Transverse colon (tissue), 4 donors: ENCODE results near the gene JMJD4. TPM values are rescaled to one million over a fixed set of nuclear protein-coding genes. Genes with fewer than 3 reads are reported as not detected.

Experiments
- DNase-seq: peaks from one replicate; pipeline ENCODE4 v3.0.0-alpha.2; 2019
- H3K27ac ChIP-seq, 4 donors: fragments of 200-600 bp; sonication (generic); 2 replicates each; pipeline ENCODE4 v1.5.1; 2016 to 2018; ENCODE audit warnings: inconsistent platforms in 4 of 4
- H3K27me3 ChIP-seq: fragments of 200-600 bp; sonication (generic); 2 replicates; pipeline ENCODE4 v1.5.1; 2017; ENCODE audit warnings: inconsistent platforms
- H3K36me3 ChIP-seq, 4 donors: fragments of 200-600 bp; sonication (generic); 2 replicates each; pipeline ENCODE4 v1.5.1; 2017 to 2019; ENCODE audit warnings: inconsistent platforms in 4 of 4
- H3K4me1 ChIP-seq, 4 donors: fragments of 200-600 bp; sonication (generic); 2 replicates each; pipeline ENCODE4 v1.5.1; 2017 to 2020; ENCODE audit warnings: inconsistent platforms in 4 of 4
- H3K4me3 ChIP-seq, 4 donors: fragments of 200-600 bp; sonication (generic); 1 replicate in 1 of 4; 2 replicates in 3 of 4; pipeline versions ENCODE4 v1.5.1 to v1.6.1; 2017 to 2019; ENCODE audit warnings: inconsistent platforms in 4 of 4
- H3K9me3 ChIP-seq, 2 donors: fragments of 200-600 bp; sonication (generic); 2 replicates each; pipeline ENCODE4 v1.5.1; 2017 to 2019; ENCODE audit warnings: inconsistent platforms in 2 of 2
- EP300 ChIP-seq: sonication (generic); formaldehyde crosslinking; IDR thresholded peaks from one replicate; pipeline ENCODE4 v1.6.1; 2017; ENCODE audit warnings: antibody characterized with exemption, low read depth
- POLR2A ChIP-seq: fragments of 450-650 bp; IDR thresholded peaks from one replicate; pipeline ENCODE4 v1.6.1; 2016; ENCODE audit warnings: antibody characterized with exemption, mild to moderate bottlenecking, moderate library complexity
- POLR2AphosphoS5 ChIP-seq, 3 donors: sonication (generic); formaldehyde crosslinking; IDR thresholded peaks; one replicate each; pipeline ENCODE4 v1.6.1; 2016; ENCODE audit warnings: antibody characterized with exemption in 3 of 3
- WGBS, 2 donors: methylation state at CpG; one replicate each; pipeline ENCODE4 v1.1.5; 2018; ENCODE audit warnings: low coverage in 1 of 2; 5-methylcytosine and 5-hydroxymethylcytosine counted together
- in situ Hi-C, 4 donors: fragments of 200-750 bp; cut with MboI; loops; one replicate each; pipeline versions ENCODE4 v1.15.0 to v1.15.1; 2017; ENCODE audit warnings: low sequenced_read_pairs in 3 of 4, low pct_ligation_motif_present in 1 of 4, low pct_unique_long_range_greater_than_20kb in 1 of 4
- intact Hi-C: fragments of 100-400 bp; cut with DNase I; formaldehyde crosslinking; loops from one replicate; pipeline ENCODE4 v1.15.1; 2023; ENCODE audit warnings: low total_unique reads
- total RNA-seq, 4 donors: library from RNA; depleted of rRNA; stranded (reverse); fragments of >200 nt; gene quantifications; one replicate each; pipeline ENCODE4 v1.1.0, GENCODE V29; 2016
- TF ChIP-seq, protein P1 (sequence below), 5 experiments: fragments of 200-600 bp in 3 of 5; fragments of 450-650 bp in 2 of 5; sonication (generic) in 3 of 5; IDR thresholded peaks; 1 replicate in 2 of 5; 2 replicates in 3 of 5; pipeline ENCODE4 v1.5.1; 2016 to 2017; ENCODE audit warnings: antibody characterized with exemption in 5 of 5, inconsistent platforms in 3 of 5, mild to moderate bottlenecking in 2 of 5, moderate library complexity in 1 of 5

The JMJD4 gene
- total RNA-seq, 4 donors from 2014 or later = 6.8 to 52.7 (median 19.8) TPM

DNA sequence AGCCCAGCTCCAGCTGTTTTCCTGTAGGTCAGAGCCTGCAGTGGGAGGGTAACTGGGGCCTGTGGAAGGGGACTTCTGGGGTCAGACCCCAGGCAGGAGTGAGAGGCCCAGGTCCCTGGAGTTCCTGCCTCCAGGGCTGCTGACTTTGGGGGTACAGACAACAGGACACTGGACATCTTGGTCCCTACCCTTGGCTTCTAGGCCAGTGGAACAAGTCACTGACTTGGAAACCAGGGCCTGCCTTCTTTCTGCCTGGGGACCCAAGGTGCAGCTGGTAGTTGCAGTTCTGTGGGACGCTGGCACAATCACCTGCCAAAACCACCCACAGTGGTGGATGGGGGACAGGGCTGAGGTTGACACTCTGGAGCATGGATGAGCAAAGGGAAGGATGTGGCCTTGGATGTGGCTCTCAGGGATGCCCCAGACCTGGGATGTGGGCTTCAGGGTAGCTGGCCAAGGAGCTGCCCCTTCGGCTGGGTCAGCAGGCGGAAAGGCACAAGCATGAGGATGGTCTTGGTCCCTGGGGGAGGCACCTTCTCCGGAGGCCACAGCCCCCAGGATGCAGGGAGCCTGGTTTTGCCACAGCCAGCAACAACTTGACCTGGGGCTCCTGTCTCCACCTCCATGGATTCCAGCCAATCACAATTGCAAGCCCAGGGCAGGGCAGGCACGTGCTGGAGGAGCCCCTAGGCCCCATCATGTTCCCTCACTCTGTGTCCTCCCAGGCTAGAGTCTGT is 5.8 kb downstream of the JMJD4 start:
- Histone ChIP-seq H3K9me3 (no peaks in the 10 kb centered on the region), H3K4me1 (peaks cover 17 to 29% (median 24%) of the 10 kb centered on the region in 4 donors), H3K27ac (peak overlapping the region; percentile 59 to 79 (median 76)), H3K36me3 (no peaks in the 10 kb centered on the region), H3K4me3 (peak overlapping the region; percentile 56 to 61 (median 58)), H3K27me3 (no peaks in the 10 kb centered on the region)
- intact Hi-C loops (loop anchor here (5.0 kb wide), 1 partner anchor 58 kb away; no protein-coding TSS in a partner anchor), in situ Hi-C loops (no loop called here)
- 60% methylated on average over 5 of the region's 5 CpGs; no CpG with 5 or more reads in 1 of the 2 donors for WGBS, 2 donors
- DNase-seq = no peak
- TF ChIP-seq, protein P1, sequence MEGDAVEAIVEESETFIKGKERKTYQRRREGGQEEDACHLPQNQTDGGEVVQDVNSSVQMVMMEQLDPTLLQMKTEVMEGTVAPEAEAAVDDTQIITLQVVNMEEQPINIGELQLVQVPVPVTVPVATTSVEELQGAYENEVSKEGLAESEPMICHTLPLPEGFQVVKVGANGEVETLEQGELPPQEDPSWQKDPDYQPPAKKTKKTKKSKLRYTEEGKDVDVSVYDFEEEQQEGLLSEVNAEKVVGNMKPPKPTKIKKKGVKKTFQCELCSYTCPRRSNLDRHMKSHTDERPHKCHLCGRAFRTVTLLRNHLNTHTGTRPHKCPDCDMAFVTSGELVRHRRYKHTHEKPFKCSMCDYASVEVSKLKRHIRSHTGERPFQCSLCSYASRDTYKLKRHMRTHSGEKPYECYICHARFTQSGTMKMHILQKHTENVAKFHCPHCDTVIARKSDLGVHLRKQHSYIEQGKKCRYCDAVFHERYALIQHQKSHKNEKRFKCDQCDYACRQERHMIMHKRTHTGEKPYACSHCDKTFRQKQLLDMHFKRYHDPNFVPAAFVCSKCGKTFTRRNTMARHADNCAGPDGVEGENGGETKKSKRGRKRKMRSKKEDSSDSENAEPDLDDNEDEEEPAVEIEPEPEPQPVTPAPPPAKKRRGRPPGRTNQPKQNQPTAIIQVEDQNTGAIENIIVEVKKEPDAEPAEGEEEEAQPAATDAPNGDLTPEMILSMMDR (IDR thresholded peaks at IDR 0.05) = no peak
- TF ChIP-seq POLR2A (no peak), POLR2AphosphoS5 (IDR thresholded peaks at IDR 0.05) (no peak), EP300 (no peak)

DNA sequence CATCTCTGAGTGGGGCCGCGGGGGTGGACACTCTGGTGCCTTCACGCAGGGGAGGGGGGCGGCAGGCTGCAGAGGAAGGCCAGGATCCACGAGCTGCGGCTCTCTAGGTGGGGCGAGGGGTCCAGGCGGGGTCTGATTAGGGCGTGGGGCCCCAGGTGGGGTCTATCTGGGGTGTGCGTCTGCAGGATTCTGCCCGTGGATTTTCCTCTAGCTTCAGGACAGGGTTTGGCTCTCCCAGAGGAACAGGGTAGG is 6.3 kb downstream of the JMJD4 start:
- WGBS, 2 donors = 0 to 3% methylated on average over 2 to 11 of the region's 11 CpGs
- Histone ChIP-seq H3K4me1 (peaks cover 13 to 24% (median 20%) of the 10 kb centered on the region in 4 donors), H3K27ac (peak overlapping the region; percentile 59 to 79 (median 76))

DNA sequence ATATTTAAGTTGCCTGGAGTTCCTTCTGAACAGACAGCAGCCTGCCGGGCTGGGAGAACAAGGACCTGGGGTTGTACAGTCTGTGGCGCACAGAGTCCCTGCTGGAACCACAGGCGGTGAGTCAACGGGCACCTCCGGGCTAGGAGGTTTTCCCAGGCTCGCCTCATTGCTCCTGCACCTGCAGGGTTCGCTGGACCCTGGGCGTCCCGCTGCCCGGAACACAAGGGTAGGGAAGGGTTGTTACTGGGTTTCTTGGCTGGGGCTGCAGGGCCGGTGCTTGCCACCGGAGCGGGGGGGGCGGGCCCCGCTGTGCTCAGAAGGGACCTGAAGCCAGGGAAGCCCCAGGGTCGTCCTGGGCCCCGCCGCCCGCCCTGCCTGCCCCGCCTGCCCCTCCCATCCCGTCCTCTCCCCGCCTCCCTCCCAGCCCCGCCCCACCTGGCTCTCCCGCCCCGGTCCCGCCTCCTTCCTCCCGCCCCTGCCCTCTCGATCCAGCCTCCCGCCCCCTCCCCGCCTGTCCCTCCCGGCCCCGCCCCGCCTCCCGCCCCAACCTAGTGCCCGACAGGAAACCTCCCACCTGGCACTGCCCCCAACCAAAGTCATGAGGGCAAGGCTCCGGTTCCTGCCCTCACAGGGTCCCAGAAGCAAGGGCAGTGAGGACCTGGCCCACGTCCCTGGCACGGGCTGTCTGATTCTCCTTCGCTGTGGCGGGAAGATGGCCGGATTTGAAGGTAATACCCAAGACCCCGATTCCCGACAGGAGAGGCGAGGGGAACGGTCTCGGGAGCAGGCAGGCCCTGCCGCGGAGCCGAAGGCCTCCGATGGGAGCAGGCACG is 6.8 kb downstream of the JMJD4 start:
- WGBS, 2 donors = 0% methylated on average over 26 of the region's 51 CpGs; no CpG with 5 or more reads in 1 of the 2 donors
- TF ChIP-seq, protein P1 (IDR thresholded peaks at IDR 0.05) = no peak
- TF ChIP-seq EP300 (no peak), POLR2A (peak; percentile 20), POLR2AphosphoS5 (IDR thresholded peaks at IDR 0.05) (peak in 2 of 3 donors; percentile 21 to 35)
- Histone ChIP-seq H3K36me3 (no peaks in the 10 kb centered on the region), H3K4me3 (peak overlapping the region; percentile 56 to 61 (median 58)), H3K27ac (peak overlapping the region; percentile 59 to 79 (median 76)), H3K27me3 (no peaks in the 10 kb centered on the region), H3K4me1 (peaks cover 11 to 21% (median 17%) of the 10 kb centered on the region in 4 donors), H3K9me3 (no peaks in the 10 kb centered on the region)
- DNase-seq = peak; percentile 91
- in situ Hi-C loops (no loop called here), intact Hi-C loops (loop anchor here (5.0 kb wide), 1 partner anchor 59 kb away; no protein-coding TSS in a partner anchor)

More for the DNA sequence above, 6.3 kb downstream of the JMJD4 start:
- no peak for DNase-seq
- in situ Hi-C loops = no loop called here
- Histone ChIP-seq H3K9me3 (no peaks in the 10 kb centered on the region), H3K4me3 (peak overlapping the region; percentile 56 to 61 (median 58)), H3K27me3 (no peaks in the 10 kb centered on the region), H3K36me3 (no peaks in the 10 kb centered on the region)
- TF ChIP-seq, protein P1 (IDR thresholded peaks at IDR 0.05) = no peak
- TF ChIP-seq POLR2AphosphoS5 (IDR thresholded peaks at IDR 0.05) = no peak
- no peak for TF ChIP-seq POLR2A
- TF ChIP-seq EP300 = no peak
- intact Hi-C loops = loop anchor here (5.0 kb wide), 1 partner anchor 58 kb away; no protein-coding TSS in a partner anchor
